ENCODE measurements around the gene LCAT. TPM values are rescaled to one million over a fixed set of nuclear protein-coding genes. Genes with fewer than 3 reads are reported as not detected.

Gene LCAT
- total RNA-seq, 1 donor from 2014 or later, result 0.47 TPM

GRCh38 chr16:67968400-67969253, 24.7 kb upstream of the LCAT start, which contains the start of gene SLC12A4:
TSS of gene SLC12A4 (minus strand) at chr16:67968637. CDS start at chr16:67968553, 84 bp downstream.
- peak; percentile 26 for DNase-seq

- DNase-seq, result no peak
Observed at GRCh38 chr16:67967958-67968399, 24.1 kb upstream of the LCAT start.

DNA sequence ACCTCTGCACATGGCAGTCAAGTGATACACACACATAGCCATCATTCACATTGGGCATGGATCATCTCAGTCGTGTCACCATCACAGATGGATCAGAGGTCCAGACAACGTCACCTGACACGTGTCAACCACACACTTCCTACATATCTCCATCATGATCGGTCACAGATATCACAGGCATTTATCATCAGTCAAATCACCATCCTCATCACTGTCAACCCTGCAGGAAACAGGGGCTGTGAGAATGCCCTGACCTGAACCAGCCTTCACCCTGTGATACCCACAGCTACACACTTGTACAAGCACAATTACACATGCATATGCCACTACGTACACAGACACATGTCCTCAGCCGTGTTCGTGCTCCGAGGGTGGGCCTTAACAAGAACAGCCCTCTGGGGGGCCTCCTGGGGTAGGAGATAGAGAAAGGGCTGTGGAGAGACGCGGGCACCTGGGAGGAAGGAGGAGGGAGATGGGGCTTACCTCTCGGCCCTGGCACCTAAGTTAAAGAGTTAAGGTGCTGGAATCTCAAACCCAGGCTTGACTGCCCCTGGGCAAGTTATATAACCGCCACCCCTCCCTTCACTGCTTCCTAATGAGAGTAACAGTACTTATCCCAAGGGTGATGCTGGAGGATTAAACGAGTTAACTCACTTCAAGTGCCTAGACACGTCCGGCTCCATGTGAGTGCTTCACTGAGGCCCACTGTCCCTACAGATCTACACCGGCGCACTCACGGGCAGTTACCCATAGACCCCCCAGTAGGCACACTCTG, 23.4 kb upstream of the LCAT start:
- no peak for DNase-seq

DNA sequence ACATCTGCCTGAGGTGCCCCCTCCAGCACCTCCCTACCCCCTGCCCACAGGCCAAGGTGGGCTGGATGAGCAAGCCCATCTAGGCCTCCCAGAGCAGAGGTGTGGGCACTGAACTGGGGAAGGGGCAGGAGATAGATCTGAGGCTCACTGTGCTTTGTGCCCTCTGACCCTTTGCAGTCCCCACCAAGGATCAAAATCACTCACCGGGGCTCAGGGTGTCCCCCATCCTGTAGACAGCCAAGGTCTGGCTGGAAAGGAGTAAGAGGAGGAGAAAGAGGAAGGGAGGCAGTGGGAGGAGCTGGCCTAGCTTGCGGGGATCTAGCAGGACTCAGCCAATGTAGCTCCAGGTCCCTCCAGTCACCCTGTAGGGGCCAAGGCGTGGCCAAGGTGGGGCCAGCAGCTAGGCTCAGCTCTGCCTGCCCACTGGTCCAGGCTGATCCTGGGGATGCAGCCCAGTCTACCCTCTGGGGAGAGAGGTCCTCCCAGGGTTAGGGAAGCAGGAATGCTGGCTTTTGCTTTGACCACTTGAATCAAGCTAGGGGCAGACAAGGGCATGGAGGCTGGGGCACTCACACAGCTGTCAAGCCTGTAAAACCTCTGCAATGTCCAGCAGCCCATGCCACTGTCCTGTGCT, 22.7 kb upstream of the LCAT start:
- no peak for DNase-seq

DNA sequence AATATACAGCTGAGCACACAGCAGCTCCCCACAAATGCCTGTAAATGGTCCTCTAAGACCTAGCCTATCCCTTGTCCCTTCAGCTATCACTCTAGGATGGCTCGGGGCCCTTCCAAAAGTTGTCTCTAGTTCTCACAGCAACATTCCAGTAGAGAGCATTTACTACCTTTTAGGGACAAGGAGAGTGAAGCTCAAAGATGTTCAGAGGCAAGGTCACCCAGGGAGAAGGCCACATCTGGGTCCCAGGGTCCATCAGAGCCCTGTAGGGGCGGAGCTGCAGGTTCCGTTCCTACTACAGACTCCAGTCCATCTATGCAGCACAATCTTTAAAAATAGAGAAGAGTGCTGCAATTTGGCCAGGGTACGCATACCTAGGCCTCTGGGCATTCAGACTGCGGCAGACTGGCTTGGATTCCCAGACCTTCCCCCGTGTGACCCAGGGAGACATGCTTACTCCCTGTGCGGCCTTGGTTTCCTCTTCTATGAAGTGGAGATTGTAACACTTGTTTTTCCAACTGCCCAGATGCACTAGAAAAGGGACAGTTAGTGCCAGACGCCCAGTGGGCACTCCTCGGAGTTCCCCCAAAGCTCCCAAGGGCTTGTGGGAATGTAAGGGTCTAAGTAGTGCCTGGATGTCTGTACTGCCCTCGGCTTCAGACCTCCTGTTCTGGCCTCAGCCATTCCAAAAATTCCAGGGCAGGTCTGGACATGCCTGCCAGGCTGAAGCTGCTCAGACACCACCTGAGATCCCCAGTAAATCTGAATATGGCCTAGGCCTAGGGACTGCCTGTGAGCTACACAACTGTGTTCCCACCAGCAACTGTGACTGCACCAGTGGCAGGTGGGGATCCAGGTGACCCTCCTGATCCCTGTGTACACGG, 22.0 kb upstream of the LCAT start:
- DNase-seq, result no peak

- no peak for DNase-seq
Observed at GRCh38 chr16:67964477-67965131, 20.7 kb upstream of the LCAT start.

- DNase-seq, result no peak
Observed at GRCh38 chr16:67963662-67964321, 19.9 kb upstream of the LCAT start.

DNA sequence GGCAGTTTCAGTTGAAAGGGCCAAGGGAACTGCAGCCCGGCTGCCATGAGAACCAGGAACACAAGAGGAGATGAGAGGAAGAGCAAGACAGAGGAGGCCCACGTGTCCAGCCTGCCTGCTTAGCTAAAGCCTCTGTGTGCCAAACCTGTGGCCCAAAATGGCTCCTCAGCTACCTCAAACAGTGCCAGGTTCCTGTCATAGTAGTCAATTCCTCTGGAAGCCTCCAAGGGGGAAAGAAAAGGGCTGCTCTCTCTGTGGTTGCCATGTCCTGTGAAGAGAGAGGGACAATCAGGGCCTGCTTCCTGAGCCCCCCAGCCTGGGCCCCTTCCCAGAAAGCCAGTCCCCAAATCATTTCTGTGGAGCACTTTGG, 19.4 kb upstream of the LCAT start:
- DNase-seq, result no peak

- DNase-seq, result no peak
Observed at GRCh38 chr16:67962135-67962534, 18.2 kb upstream of the LCAT start.

DNA sequence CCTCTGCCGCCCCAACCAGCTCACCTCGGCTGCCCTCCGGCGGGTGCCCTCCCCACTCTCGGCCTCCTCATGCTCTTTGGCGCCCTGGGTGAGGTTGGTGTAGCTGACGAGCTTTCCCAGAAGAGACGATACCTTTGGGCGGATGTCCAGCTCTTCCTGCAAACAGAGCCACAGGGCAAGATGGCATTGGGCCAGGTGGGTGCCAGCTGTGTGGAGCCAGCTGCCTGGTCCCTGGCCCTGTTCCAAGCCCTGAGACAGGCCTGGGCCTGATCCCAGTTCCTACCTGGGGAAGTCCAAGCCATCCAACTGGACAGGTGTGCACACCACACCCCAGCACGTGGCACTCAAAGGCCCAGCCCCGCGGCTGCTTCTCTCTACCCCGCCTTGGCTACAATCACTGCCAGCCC, 17.6 kb upstream of the LCAT start:
- no peak for DNase-seq

GRCh38 chr16:67959536-67960329, 15.8 kb upstream of the LCAT start:
- no peak for DNase-seq

GRCh38 chr16:67957622-67958021, 13.7 kb upstream of the LCAT start:
- no peak for DNase-seq

GRCh38 chr16:67954421-67955196, 10.7 kb upstream of the LCAT start:
- DNase-seq, result no peak

DNA sequence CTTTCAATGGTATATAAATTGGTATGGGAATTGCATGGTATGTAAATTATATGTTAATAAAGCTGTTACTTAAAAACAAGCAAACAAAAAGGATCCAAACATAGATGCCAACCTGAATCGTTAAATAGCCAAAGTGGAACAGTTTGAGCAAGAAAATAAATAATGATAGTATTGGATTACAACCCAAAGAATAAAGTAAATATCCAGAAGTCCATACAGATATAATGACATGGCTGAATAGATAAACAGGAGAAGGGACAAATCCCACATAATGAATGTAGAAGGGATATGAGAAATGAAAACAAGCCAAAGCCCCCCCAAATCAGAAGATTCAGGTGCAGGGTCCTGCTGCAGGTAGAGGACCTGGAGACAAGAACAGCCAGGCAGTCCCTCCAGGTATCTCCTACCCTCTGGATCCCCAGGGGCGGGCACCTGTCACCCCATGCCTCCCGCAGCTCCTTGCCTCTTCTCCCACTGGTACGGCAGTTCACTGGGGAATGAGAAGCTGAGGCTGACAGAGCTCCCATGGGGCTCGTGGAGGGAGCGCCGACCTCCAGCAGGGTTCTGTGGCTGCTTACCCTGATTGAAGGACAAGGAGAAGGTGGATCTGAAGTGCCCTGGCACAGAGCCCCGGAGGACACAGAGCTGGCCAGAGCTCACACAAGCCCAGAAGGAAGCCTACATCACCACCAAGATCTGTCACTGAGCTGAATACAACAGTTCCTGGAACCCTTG, 9.9 kb upstream of the LCAT start:
- no peak for DNase-seq

DNA sequence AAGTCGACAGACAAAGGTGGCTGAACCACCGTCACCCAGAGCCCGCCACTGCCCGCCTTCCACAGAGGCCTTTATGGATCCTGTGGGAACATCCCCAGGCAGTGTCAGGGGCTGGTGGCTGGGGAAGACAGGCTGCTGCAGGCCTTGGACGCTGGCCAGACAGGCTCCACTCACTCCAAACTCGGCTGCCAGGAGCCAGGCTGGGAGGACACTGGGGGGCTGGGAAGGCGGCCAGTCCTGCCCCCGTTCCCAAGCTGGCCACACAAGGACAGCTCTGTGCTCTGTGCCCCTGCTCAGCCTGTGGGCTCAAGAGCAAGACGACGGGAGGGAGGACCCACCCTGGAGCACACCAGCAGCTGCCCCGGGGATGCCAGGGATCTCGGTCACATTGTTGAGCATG, 7.6 kb upstream of the LCAT start:
- peak; percentile 77 for DNase-seq

DNA sequence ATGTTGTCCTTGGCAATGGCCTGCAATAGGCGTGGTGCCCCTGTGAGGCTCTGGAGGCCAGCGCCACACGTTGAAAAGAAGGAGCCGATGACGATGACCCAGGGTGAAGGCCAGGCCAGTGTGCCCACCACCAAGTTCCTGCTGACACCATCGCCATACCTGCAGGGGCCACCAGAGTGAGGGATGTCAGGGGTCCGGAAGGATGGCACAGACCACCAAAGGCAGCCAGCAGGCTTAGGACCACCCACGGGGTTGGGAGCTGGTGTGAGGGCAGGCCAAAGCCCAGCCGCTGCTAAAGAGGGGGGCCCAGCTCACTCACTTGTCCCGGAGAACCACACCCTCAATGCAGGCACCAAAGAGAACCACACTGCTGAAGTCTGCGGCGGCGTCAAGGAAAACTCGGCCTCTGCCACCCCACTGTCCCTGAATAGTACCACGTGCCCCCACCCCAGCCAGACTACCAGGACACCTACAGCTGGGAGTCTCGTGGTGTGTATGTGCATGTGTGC, 6.5 kb upstream of the LCAT start:
- no peak for DNase-seq

GRCh38 chr16:67949645-67950044, 5.7 kb upstream of the LCAT start:
- no peak for DNase-seq

GRCh38 chr16:67948015-67948414, 4.1 kb upstream of the LCAT start:
- DNase-seq, result no peak

Data from occipital lobe (tissue), 2 donors.